Right cardiac atrium (tissue), 5 donors: Measurements from ENCODE around the gene FARP1. TPM values are rescaled to one million over a fixed set of nuclear protein-coding genes. Genes with fewer than 3 reads are reported as not detected.

Experiments used
- ATAC-seq, 2 donors: fragments of 200-7000 bp; cut with Tn5 transposase; one replicate each; pipeline versions ENCODE4 v1.8.0 to v1.9.1; 2020; ENCODE audit warnings: moderate library complexity in 2 of 2, mild to moderate bottlenecking in 1 of 2
- DNase-seq, 3 donors: peaks; one replicate each; pipeline ENCODE4 v3.0.0-alpha.2; 2020
- H3K27ac ChIP-seq: one replicate; pipeline ENCODE4 v1.5.1; 2013; ENCODE audit warnings: mild to moderate bottlenecking, low read length, control low read depth, moderate library complexity
- H3K27me3 ChIP-seq: one replicate; pipeline ENCODE4 v1.6.1; 2013; ENCODE audit not compliant: control insufficient read depth, insufficient read depth
- H3K4me1 ChIP-seq: one replicate; pipeline ENCODE4 v1.6.1; 2013; ENCODE audit warnings: low read length; ENCODE audit not compliant: control insufficient read depth, insufficient read depth
- H3K4me3 ChIP-seq: one replicate; pipeline ENCODE4 v1.5.1; 2013; ENCODE audit warnings: low read length, control low read depth
- H3K9me3 ChIP-seq: one replicate; pipeline ENCODE4 v1.6.1; 2013; ENCODE audit warnings: low read length; ENCODE audit not compliant: control insufficient read depth
- WGBS: extraction: QIAGEN DNeasy Blood & Tissue Kit; methylation state at CpG from one replicate; pipeline ENCODE4 v1.1.7; 2013; 5-methylcytosine and 5-hydroxymethylcytosine counted together
- intact Hi-C, 4 donors: fragments of 100-400 bp; cut with DNase I; formaldehyde crosslinking; loops; one replicate each; pipeline versions ENCODE4 v1.11.0 to v1.14.0; 2022 to 2023
- polyA plus RNA-seq: library from polyadenylated mRNA; stranded (reverse); fragments of 200-250 nt; gene quantifications from one replicate; pipeline ENCODE4 v1.2.3, GENCODE V29; 2013
- total RNA-seq, 4 donors: library from RNA; stranded (reverse); fragmentation: NEBNext Ultra II Directional; extraction: Animal tissue kit (Norgen Biotek cat#: 25700); gene quantifications; one replicate each; pipeline ENCODE4 v1.2.1, GENCODE V29; 2021
- donor health status: healthy with polysubstance abuse.
- donor health status: DM: no; HTN: yes; CAD: no.
- donor health status: DM: no; HTN: no; CAD: no.
- donor health status: DM: no; HTN: yes; CAD: no; lungs with severe emphysema.
- donor health status: DM: yes; HTN: yes; CAD: no.

Gene FARP1
- total and polyA plus RNA-seq, 5 donors = 8.3 to 27.6 (median 22.7) TPM

DNA sequence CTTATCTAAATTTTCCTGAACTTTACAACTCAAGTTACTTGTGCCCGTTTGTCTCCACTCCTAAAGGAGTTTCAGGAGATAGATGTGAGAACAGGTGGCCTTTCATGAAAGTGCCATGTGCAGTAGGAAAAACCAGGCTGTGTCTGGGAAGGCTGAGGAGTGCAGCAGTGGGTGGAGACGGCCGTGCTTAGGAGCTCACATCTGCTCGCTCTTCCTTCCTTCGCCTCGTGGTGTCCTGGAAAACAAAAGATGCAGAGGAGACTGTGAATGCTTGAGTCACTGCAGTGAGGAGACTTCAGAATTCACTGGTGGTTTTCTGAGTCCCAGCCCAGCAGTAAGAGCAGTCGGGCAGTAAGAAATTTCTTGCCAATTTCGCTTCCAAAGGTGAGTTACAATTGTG, 172.6 kb downstream of the FARP1 start:
- Histone ChIP-seq H3K4me1 (peaks cover 4% of the 10 kb centered on the region), H3K27ac (no peak overlapping the region), H3K4me3 (no peak overlapping the region), H3K9me3 (no peaks in the 10 kb centered on the region), H3K27me3 (no peaks in the 10 kb centered on the region)
- 37% methylated on average over 8 of the region's 8 CpGs for WGBS
- no peak for ATAC-seq
- intact Hi-C loops = no loop called here
- no peak for DNase-seq

DNA sequence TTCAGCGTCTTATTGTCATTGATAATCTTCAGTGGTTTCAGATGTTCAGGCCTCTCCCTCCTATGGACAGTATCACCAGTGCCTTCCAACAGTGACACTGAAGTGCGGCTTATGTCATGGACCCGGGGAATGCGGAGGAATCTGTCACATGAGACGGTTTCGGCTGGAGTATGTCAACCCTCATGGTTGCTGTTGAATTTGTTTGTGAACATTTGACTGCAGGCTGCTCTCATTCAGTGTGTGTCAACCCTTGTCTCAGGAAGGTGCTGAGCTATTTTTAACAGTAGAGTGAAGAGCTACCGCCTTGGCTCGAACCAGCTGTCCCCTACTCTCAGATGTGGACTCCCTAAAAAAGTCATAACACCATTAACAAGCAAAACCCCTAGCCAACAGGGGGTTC, 173.0 kb downstream of the FARP1 start:
- no peak overlapping the region for H3K27ac ChIP-seq
- H3K4me1 ChIP-seq = peaks cover 4% of the 10 kb centered on the region
- DNase-seq = no peak
- peak; percentile 55 to 67 for ATAC-seq
- no peaks in the 10 kb centered on the region for H3K27me3 ChIP-seq
- intact Hi-C loops = no loop called here
- 53% methylated on average over 8 of the region's 8 CpGs for WGBS
- no peaks in the 10 kb centered on the region for H3K9me3 ChIP-seq
- no peak overlapping the region for H3K4me3 ChIP-seq

DNA sequence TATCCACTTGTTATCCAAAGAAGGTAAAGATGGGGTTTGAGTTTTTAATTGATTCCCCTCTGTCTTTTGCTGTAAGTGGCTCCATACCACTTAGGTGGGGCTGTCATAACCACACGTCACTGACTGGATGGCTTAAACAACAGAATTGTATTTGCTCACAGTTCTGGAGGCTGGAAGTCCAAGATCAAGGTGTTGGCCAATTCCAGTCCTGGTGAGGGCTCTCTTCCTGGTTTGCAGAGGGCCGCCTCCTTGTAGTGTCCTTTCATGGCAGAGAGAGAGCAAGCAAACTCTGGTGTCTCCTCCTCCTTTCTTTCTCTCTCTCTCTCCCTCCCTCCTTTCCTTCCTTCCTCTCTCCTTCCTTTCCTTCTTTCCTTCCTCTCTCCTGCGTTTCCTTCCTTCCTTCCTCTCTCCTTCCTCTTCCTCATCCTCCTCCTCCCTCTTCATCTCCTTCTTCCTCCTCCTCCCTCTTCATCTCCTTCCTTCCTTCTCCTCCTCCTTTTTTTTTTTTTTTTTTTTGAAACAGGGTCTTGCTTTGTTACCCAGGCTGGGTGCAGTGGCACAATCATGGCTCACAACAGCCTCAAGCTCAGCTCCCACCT, 174.8 kb downstream of the FARP1 start:
- Histone ChIP-seq H3K27me3 (no peaks in the 10 kb centered on the region), H3K4me1 (peaks cover 4% of the 10 kb centered on the region), H3K9me3 (no peaks in the 10 kb centered on the region), H3K27ac (no peak overlapping the region), H3K4me3 (no peak overlapping the region)
- DNase-seq (no peak), ATAC-seq (no peak)
- intact Hi-C loops = no loop called here
- 91% methylated on average over 3 of the region's 3 CpGs for WGBS

DNA sequence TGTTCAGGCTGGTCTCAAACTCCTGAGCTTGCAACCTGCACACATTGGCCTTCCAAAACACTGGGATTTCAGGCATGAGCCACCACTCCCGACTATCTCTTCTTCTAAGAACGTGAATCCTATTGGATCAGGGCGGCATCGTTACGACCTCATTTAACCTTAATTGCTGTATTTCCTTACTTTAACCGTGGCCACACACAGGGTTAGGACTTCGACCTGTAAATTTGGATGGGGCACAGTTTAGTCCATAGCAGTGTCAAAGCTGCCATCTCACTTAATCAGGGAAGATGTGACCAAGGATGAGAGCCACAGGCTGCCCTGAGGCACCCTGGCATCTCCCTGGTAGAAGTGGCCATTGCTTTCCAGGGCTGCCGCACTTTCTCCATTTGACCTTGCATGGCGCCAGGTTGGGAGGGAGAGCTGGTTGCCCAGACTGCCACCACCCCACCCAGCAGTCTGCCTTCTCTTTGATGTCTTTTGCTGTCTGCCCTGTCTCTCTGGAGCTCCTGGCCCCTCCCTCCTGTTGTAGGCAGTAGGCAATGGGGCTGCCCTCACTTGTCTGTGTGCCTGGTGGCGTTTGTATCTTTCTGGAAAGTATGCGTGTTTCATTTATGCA, 175.5 kb downstream of the FARP1 start:
- H3K4me3 ChIP-seq = no peak overlapping the region
- H3K4me1 ChIP-seq = peaks cover 4% of the 10 kb centered on the region
- ATAC-seq (no peak), DNase-seq (no peak)
- H3K9me3 ChIP-seq = no peaks in the 10 kb centered on the region
- 94% methylated on average over 11 of the region's 11 CpGs for WGBS
- no peaks in the 10 kb centered on the region for H3K27me3 ChIP-seq
- intact Hi-C loops = no loop called here
- H3K27ac ChIP-seq = no peak overlapping the region

- H3K4me3 ChIP-seq = no peak overlapping the region
- H3K4me1 ChIP-seq = peaks cover 3% of the 10 kb centered on the region
- no peak for DNase-seq
- WGBS = 94% methylated on average over 9 of the region's 9 CpGs
- H3K27me3 ChIP-seq = no peaks in the 10 kb centered on the region
- H3K9me3 ChIP-seq = no peaks in the 10 kb centered on the region
- H3K27ac ChIP-seq = no peak overlapping the region
- intact Hi-C loops = no loop called here
- no peak for ATAC-seq
Measured at GRCh38 chr13:98320561-98321105, 177.7 kb downstream of the FARP1 start.

GRCh38 chr13:98321395-98321794, 178.5 kb downstream of the FARP1 start:
- Histone ChIP-seq H3K27me3 (no peaks in the 10 kb centered on the region), H3K27ac (no peak overlapping the region), H3K4me1 (peaks cover 3% of the 10 kb centered on the region), H3K4me3 (no peak overlapping the region), H3K9me3 (no peaks in the 10 kb centered on the region)
- intact Hi-C loops = no loop called here
- ATAC-seq (no peak), DNase-seq (no peak)
- 97% methylated on average over 2 of the region's 2 CpGs for WGBS

DNA sequence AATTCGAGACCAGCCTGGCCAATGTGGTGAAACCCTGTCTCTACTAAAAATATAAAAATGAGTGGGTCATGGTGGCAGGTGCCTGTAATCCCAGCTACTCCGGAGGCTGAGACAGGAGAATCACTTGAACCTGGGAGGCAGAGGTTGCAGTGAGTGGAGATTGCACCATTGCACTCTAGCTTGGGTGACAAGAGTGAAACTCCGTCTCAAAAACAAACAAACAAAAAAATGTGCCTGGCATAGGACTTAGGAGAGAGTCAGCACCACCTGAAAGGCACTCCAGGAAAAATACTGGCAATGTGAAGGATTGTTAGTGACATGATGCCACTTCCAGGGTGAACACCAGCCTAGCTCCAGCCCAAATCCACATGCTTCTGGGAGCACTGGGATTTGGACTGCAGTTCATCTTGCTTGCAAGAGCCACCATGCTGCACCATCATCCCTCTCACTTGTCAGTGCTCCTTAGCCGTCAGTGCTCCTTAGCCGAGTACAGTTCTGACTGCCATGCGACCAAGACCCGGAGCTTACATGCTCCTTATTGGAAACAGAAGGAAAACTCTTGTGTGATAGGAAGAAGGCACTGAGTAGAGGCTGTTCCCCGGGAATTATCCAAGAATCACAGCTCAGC, 179.3 kb downstream of the FARP1 start:
- Histone ChIP-seq H3K27ac (no peak overlapping the region), H3K4me1 (peaks cover 3% of the 10 kb centered on the region), H3K27me3 (no peaks in the 10 kb centered on the region), H3K4me3 (no peak overlapping the region), H3K9me3 (no peaks in the 10 kb centered on the region)
- 84% methylated on average over 8 of the region's 8 CpGs for WGBS
- intact Hi-C loops = no loop called here
- ATAC-seq (no peak), DNase-seq (no peak)

DNA sequence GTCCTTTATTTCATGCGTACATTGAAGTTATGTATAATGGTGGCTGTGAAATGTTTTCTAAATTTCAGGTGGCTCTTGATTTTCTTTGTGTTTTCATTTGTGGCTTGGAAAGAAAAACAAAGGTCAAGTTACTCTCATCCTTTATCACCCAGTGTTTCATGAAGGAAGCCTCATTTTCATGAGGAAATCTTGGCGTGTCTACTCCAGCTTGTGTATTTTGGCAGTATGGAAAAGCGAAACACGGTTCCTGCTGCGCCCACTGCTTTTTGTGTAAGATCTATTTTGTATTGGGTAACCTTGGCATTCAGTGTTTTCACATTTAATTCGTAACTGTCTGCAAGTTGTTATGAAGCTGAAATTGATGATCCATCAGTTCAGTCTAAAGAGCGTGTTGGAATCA, 181.2 kb downstream of the FARP1 start:
- ATAC-seq = peak; percentile 62 to 82
- Histone ChIP-seq H3K4me3 (no peak overlapping the region), H3K27me3 (no peaks in the 10 kb centered on the region)

GRCh38 chr13:98325724-98326123, 182.8 kb downstream of the FARP1 start:
- Histone ChIP-seq H3K27ac (no peak overlapping the region), H3K27me3 (no peaks in the 10 kb centered on the region), H3K4me3 (no peak overlapping the region), H3K4me1 (peaks cover 10% of the 10 kb centered on the region), H3K9me3 (no peaks in the 10 kb centered on the region)
- ATAC-seq (no peak), DNase-seq (no peak)
- intact Hi-C loops = no loop called here
- WGBS = 93% methylated on average over 3 of the region's 3 CpGs

More for the DNA sequence above, 181.2 kb downstream of the FARP1 start:
- DNase-seq = no peak
- no peaks in the 10 kb centered on the region for H3K9me3 ChIP-seq
- H3K27ac ChIP-seq = no peak overlapping the region
- H3K4me1 ChIP-seq = peaks cover 10% of the 10 kb centered on the region
- intact Hi-C loops = no loop called here
- WGBS = 59% methylated on average over 7 of the region's 7 CpGs

GRCh38 chr13:98326291-98326690, 183.4 kb downstream of the FARP1 start:
- ATAC-seq (no peak), DNase-seq (no peak)
- intact Hi-C loops = no loop called here
- Histone ChIP-seq H3K4me1 (peaks cover 10% of the 10 kb centered on the region), H3K4me3 (no peak overlapping the region), H3K27ac (no peak overlapping the region), H3K9me3 (no peaks in the 10 kb centered on the region), H3K27me3 (no peaks in the 10 kb centered on the region)
- 90% methylated on average over 5 of the region's 5 CpGs for WGBS
